ENCODE results near the gene PRKAR1B.

- TF ChIP-seq MAX (IDR thresholded peaks at IDR 0.05; ENCODE audit: low read depth, low read length) (no peak), CTCF (IDR thresholded peaks at IDR 0.05 in 2 of 3, conservative IDR thresholded peaks at IDR 0.05 in 1 of 3; ENCODE audit: control insufficient read depth in 2 of 3, extremely low read depth in 1 of 3, insufficient read depth in 1 of 3, low read depth in 3 of 3, low read length in 3 of 3) (no peak), RFX5 (IDR thresholded peaks at IDR 0.05; ENCODE audit: low read depth, low read length) (no peak), ATF7 (IDR thresholded peaks at IDR 0.05; ENCODE audit: low read depth) (no peak), EP300 (IDR thresholded peaks at IDR 0.05; ENCODE audit: borderline replicate concordance in 1 of 2, control insufficient read depth in 1 of 2, low read depth in 2 of 2, low read length in 2 of 2) (no peak), RBBP5 (conservative IDR thresholded peaks at IDR 0.05) (no peak), NRF1 (conservative IDR thresholded peaks at IDR 0.05; ENCODE audit: low read depth, low read length) (no peak), ATF3 (IDR thresholded peaks at IDR 0.05; ENCODE audit: borderline replicate concordance, extremely low read depth, low read depth, low read length) (no peak), HDAC2 (IDR thresholded peaks at IDR 0.05) (no peak), EZH2 (IDR thresholded peaks at IDR 0.05; ENCODE audit: borderline replicate concordance, control insufficient read depth, low read depth, low read length) (no peak), SREBF2 (IDR thresholded peaks at IDR 0.05; ENCODE audit: low read length) (no peak)
Measured at GRCh38 chr7:683526-684205, 43.4 kb downstream of the PRKAR1B start.

Measured in GM12878 (cell line).